Measurements from ENCODE around the gene ZNF385C.

DNA sequence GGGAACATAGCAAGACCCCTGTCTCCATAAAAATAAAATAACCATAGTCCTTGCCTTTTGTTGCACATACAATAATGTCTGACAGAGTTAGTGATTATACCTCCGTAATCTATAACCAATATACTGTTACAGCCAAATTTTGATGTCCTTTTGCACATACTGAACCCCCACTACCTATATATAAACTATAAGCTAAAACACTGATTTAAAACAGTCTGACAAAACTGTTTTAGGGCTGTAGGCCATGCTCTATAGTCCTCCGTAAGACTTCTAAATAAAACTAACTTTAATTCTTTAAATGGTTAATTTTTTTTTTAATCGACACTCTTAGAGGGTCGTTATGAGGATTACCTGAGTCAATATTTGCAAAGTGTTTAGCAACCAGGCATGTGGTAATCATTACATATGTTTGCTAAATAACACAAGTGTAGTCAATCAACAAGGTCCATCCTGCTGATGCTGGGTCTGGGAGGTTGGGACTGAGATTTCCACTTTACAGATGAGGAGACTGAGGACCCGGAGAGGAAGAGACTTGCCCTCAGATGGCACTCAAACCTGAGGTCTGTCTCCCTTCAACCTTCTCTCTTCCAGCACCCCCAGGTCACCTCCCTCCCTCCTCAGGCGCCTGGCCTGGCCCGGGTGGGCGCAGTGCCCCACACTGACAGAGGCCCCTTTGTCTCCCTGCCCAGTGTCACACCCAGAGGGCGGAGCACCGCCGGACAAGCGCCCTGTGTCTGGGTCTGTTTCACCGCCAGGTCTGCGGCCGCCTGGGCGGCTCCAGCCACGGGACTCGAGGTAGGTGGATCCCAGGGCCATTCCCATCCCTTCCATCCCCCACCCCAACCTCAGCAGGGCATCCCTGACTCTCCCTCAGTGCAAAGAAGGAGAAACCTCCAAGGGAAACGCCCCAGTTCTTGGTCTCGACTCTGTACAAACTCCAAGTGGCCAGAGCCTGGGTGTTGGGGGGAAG, 10.3 kb downstream of the ZNF385C start:
- TF ChIP-seq, protein P1, sequence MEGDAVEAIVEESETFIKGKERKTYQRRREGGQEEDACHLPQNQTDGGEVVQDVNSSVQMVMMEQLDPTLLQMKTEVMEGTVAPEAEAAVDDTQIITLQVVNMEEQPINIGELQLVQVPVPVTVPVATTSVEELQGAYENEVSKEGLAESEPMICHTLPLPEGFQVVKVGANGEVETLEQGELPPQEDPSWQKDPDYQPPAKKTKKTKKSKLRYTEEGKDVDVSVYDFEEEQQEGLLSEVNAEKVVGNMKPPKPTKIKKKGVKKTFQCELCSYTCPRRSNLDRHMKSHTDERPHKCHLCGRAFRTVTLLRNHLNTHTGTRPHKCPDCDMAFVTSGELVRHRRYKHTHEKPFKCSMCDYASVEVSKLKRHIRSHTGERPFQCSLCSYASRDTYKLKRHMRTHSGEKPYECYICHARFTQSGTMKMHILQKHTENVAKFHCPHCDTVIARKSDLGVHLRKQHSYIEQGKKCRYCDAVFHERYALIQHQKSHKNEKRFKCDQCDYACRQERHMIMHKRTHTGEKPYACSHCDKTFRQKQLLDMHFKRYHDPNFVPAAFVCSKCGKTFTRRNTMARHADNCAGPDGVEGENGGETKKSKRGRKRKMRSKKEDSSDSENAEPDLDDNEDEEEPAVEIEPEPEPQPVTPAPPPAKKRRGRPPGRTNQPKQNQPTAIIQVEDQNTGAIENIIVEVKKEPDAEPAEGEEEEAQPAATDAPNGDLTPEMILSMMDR (conservative IDR thresholded peaks at IDR 0.05): no peak
- no peak for TF ChIP-seq EZH2 (IDR thresholded peaks at IDR 0.05; ENCODE audit: low read depth)

All from PC-9 (cell line).